GM19035 (cell line): ENCODE measurements around the gene ATP9A.
"Not testable (repeated sequence)": the region's sequence is repeated elsewhere in the genome, so short reads cannot be mapped to it uniquely, and the experiment has no call there.

Source experiments
- ATAC-seq: cut with Tn5 transposase; IDR thresholded peaks from one replicate; pipeline ENCODE4 v1.9.1; 2021; ENCODE audit not compliant: unreplicated experiment

ATP9A gene

DNA sequence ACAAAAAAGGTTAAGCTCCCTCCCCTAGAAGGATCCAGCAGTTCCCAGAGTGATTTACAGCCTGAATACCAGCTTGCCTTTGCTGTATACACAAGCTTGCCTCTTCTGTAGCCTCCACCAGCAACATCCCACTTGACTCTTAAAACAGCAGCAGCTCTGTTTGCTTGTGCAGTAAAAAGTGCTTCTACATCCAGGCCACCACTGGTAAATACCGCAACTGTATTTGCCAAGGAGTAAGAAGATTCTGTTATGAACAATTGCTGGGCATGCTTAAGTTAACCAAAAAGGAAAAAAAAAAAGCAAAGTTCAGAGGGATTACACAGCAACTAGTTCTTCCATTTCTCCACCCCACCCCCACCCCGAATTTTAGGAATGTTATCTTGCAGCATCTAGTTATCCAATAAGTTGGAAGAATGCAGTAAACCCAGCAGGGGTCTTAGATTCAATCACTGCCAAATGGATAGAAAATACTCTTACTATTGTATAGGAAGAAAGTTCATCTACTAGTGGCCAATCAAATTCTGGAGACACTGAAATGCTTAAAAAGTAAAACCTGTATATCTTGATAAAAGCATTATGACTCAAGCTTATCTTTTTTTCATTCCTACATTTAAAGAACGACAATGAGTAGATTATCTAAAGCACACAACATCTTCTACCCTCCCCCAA, 29.3 kb upstream of the ATP9A start:
- ATAC-seq: no peak

- no peak for ATAC-seq
These were observed 28.1 kb upstream of the ATP9A start for GRCh38 chr20:51796340-51796739.

DNA sequence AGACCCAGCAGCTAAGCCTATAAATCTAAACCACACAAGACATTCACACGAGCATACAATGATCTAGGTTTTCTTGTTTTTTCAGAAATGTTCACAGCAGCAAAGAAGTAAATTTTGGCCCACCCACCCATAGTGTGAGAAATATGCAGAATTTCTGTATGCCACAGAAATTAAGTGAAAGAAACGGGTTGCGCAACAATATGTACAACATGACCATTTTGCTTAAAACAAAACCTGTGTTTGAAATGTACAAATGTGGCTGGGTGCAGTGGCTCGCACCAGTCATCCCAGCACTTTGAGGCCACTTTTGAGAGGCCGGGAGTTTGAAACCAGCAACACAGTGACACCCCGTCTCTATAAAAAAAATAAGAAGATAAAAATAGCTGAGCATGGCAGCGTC, 24.8 kb upstream of the ATP9A start:
- no peak for ATAC-seq

GRCh38 chr20:51791626-51792025, 23.4 kb upstream of the ATP9A start:
- ATAC-seq: no peak

DNA sequence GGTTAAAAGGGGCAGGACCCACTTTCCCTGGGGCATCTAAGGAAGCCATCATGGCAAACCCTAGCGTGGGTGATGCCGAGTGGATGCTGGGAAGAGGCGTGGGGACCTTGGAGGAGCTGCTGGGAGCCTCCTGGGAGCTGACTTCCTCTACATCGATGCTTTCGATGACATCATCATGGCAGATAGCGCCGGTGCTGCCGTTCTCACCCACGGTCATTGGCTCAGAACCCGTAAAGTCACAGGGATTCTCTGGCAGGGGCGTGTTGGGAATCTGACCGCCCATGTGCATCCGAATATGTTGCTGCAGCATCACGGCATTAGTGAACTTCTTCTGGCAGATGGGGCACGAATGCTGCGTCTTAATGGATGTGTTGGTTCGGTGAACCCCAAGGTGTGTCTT, 22.1 kb upstream of the ATP9A start:
- ATAC-seq: no peak

GRCh38 chr20:51789434-51789833, 21.2 kb upstream of the ATP9A start:
- ATAC-seq: no peak

DNA sequence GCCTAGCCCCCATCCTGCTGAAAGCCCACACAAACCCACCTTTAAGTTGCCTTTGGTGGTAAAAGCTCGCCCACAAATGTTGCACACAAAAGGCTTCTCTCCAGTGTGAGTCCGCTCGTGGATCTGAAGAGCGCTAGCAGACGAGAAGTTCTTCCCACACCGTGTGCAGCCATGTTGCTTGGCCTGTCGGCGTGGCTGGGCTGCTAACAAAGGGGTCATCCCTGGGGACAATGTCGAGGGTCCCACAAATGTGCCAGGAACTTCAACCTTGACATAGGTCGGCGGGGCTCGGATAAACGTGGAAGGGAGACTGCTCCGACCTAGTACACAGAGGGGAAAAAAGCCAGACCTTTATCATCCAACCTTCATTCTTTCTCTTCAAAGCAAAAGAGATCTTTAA, 20.6 kb upstream of the ATP9A start:
- ATAC-seq: no peak

- ATAC-seq: no peak
These were observed 16.1 kb upstream of the ATP9A start for GRCh38 chr20:51784299-51784698.

- ATAC-seq: not testable (repeated sequence)
These were observed 10.1 kb upstream of the ATP9A start for GRCh38 chr20:51778229-51778759.

- ATAC-seq: no peak
These were observed 7.1 kb upstream of the ATP9A start for GRCh38 chr20:51775241-51775640.

DNA sequence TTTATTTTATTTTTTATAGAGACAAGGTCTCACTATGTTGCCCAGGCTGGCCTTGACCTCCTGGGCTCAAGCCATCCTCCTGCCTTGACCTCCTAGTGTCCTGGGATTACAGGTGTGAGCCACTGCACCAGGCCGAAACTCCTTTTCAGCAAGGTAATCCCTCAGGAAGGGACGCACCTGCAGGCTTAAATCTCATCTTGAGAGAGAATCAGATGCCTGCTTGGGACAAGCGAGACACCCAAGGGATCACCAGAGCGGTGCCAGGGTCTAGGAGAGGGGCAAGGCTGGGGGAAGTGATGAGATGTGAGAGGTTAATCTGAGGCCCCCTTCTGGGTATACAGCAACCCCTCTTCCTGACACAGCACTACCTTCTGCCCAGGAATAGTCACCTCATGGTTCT, 4.0 kb upstream of the ATP9A start:
- ATAC-seq: no peak

DNA sequence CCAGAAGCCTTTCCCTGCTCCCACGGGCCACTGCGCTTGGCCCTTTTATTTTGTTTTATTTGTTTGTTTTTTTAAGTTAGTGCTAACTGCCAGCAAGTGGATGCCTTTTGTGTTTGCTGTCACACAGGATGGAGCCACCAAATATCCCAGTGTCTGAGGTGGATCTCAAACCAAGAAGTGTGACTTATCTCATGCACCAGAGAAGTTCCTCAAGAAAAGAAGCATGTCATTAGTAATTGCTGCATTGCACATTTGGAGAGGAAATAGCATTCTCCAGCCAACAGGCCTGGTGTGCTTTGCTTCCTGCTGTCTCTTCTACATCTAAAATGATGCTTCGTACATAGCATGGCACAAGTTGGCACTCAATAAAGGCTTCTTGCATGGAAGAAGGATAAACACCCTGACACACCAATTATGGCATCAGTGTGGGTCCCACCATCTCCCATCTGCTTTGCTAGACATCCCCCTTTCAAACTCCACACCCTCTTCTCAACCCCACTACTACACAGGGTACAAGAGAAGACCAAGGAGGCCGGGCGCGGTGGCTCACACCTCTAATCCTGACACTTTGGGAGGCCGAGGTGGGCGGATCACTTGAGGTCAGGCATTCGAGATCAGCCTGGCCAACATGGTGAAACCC, 1.9 kb upstream of the ATP9A start:
- no peak for ATAC-seq

- no peak for ATAC-seq
These were observed 748 bp upstream of the ATP9A start for GRCh38 chr20:51768759-51769517.

DNA sequence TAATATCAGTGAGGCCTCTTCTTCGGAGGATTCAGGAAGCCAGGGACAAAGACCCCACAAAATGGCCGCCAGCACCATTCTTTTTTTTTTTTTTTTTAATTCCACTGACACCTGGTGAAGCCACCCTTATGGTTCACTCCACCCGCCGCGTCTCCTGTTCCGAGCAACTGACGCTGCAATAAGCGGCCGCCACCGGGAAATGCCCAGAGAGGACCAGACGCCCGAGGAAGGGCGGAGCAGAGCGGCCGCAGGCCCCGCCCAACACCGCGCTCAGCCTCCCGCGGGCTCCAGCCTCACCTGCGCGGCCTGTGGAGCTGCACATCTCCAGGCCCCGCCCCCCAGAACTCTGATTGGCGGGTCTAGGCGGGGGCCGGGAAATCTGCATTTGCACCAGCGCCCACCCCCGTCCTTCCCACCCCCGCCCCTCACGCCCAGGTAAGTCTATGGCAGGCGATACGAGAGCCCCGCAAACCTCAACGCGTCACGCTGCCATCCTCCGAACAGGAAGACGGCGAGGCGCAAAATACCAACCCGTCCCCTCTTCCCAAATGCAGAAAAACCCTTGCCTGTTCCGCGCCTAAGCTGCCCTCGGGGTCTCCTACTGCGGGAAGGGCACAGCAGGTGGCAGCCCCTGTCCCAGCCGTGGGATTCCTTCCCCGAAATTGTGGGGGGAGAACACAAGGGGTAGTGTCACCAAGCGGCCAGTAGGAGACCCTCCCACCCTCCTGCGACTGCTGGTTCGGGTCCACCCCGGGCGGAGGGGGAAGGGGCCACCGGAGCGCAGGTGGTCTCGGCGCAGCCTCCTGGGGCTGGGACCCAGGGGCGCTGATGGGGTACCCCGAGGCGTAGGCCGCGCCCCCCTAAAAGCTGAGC, 960 bp downstream of the ATP9A start:
- no peak for ATAC-seq

- not testable (repeated sequence) for ATAC-seq
These were observed 2.8 kb downstream of the ATP9A start for GRCh38 chr20:51765381-51765780.

DNA sequence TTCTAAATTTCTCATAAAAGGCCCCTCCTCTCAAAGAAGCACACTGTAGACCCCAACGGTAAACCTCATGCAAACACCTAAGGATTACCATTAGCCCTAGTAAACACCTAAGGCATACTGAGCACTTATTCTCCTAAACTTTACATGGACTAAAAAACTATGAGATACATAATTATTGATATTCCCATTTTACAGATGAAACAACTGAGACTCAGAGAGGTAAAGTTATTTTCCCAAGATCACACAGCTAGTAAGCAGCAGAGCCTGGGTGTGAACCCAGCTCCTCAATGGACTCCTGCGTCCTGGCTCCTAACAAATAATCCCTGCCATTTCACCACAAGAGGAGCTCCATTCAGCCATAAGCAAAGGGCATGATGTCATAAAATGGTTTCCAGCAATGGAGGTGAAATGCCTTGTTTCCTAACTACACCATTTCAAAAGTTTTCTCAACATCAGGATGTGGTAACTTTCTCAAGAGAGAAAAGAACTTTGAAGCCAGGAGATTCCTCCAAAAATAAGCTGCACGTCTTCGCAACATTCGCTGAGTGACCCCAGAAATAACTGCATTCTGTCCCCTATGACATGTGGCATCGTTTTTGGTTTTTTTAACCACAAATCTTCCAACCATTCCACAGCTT, 4.1 kb downstream of the ATP9A start:
- no peak for ATAC-seq

GRCh38 chr20:51760905-51761546, 7.2 kb downstream of the ATP9A start:
- ATAC-seq: no peak

GRCh38 chr20:51759769-51760510, 8.2 kb downstream of the ATP9A start:
- no peak for ATAC-seq

GRCh38 chr20:51758978-51759544, 9.1 kb downstream of the ATP9A start:
- ATAC-seq: no peak
